ENCODE results near the gene B3GAT1.

- no peak for TF ChIP-seq SP1 (IDR thresholded peaks at IDR 0.05)
- no peak for TF ChIP-seq ZNF384 (IDR thresholded peaks at IDR 0.05)
- no peak for TF ChIP-seq SUZ12 (IDR thresholded peaks at IDR 0.05)
- no peak for TF ChIP-seq BHLHE40 (IDR thresholded peaks at IDR 0.05; ENCODE audit: borderline replicate concordance)
- no peak for TF ChIP-seq ARNT (IDR thresholded peaks at IDR 0.05)
- no peak for TF ChIP-seq PKNOX1 (IDR thresholded peaks at IDR 0.05)
- no peak for TF ChIP-seq HDGF (IDR thresholded peaks at IDR 0.05; ENCODE audit: borderline replicate concordance)
- no peak for TF ChIP-seq FOXM1 (IDR thresholded peaks at IDR 0.05; ENCODE audit: borderline replicate concordance)
- no peak for TF ChIP-seq ELF4 (IDR thresholded peaks at IDR 0.05)
- TF ChIP-seq TARDBP (IDR thresholded peaks at IDR 0.05): no peak
- no peak for TF ChIP-seq LEF1 (IDR thresholded peaks at IDR 0.05; ENCODE audit: borderline replicate concordance)
- no peak for TF ChIP-seq L3MBTL2 (conservative IDR thresholded peaks at IDR 0.05)
These were observed 1.2 kb upstream of the B3GAT1 start for GRCh38 chr11:134413043-134413825.

Data from HEK293T (cell line).